NCI-H2107 (cell line): ENCODE results near the gene FOXL1.
A peak's percentile ranks its signal among the peaks of the same experiment; 100 is the strongest.

ENCODE experiments used
- DNase-seq: peaks from one replicate; lab custom pipeline; 2025; lab: John Stamatoyannopoulos, UW

Gene FOXL1

GRCh38 chr16:86549076-86549892, 29.1 kb upstream of the FOXL1 start:
- DNase-seq, result no peak

DNA sequence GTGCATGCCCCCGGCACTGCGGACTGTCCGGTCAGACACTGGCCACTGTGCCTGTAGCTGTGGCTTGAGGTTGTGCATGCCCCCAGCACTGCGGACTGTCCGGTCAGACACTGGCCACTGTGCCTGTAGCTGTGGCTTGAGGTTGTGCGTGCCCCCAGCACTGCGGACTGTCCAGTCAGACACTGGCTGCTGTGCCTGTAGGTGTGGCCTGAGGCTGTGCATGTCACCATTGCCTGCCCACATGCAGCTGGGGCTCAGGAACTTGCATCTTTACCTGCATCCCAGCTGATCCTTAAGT, 28.5 kb upstream of the FOXL1 start:
- no peak for DNase-seq

GRCh38 chr16:86550281-86550680, 28.1 kb upstream of the FOXL1 start:
- DNase-seq, result no peak

DNA sequence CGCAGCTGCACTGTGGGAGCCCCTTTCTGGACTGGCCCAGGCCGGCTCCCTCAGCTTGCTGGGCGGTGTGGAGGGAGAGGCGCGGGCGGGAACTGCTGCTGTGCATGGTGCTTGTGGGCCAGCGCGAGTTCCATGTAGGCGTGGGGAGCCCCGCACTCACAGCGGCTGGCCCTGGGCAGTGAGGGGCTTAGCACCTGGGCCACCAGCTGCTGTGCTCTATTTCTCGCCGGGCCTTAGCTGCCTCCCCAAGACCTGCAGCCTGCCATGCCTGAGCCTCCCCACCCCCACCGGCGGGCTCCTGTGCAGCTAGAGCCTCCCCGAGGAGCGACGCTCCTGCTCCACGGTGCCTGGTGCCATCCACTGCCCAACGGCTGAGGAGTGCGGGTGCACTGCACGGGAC, 25.0 kb upstream of the FOXL1 start:
- no peak for DNase-seq

DNA sequence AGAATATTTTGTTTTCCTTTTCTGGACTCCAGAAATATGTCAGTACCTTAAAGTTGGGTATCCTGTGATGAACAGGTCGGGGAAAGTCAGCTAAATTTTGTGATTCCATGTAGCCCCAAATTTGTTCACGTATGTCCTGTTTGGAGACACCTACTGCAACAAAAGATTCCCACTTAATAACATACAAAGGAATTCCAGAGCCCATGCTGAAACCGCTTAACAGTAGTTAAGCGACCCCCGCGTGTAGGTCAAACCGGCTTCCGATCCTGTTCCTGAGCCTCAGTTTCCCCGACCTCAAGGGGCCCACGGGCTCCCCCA, 23.8 kb upstream of the FOXL1 start:
- no peak for DNase-seq

DNA sequence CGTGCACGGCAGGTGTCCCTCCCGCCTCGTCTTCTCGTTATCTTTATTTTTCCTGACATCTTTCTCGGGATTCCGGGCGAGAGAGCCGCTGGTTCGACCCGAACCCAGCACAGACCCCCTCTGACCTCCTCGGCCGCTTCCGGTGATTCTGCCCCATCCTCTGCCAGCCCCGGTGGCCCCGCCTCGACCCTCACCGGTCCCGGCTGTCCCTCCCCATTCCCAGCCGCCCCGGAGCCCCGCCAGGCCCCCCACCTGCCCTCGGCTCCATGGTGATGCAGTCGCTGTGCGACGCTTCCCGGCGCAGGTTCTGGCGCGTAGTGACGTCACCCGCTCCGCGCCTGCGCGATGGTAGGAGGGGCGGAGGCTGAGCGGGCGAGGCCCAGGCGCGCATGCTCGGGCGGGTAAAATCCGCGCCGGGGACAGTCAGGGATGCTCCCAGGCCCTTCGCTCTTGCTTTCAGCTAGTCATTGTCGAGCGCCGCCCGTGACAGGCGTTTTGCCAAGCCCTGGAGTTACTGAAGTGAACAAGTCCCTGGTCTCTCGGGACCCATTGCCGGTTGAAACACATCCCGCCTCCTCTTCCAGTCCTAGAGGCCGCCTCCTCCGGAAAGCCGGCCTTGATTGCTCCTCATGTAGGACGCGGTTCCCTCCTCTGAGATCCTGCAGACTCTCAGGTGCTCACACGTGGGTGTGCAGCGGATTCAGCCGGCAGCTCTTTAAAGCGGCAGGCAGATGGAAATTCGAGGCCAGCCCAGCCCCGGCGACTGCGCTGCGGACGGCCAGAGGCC, 23.2 kb upstream of the FOXL1 start, which contains the start of gene MTHFSD:
TSS of gene MTHFSD (minus strand) at position 319 of the 787 bp plus-strand sequence. CDS start at position 268, 51 bp downstream.
- peak; percentile 75 for DNase-seq

GRCh38 chr16:86555704-86556075, 22.7 kb upstream of the FOXL1 start:
- no peak for DNase-seq

DNA sequence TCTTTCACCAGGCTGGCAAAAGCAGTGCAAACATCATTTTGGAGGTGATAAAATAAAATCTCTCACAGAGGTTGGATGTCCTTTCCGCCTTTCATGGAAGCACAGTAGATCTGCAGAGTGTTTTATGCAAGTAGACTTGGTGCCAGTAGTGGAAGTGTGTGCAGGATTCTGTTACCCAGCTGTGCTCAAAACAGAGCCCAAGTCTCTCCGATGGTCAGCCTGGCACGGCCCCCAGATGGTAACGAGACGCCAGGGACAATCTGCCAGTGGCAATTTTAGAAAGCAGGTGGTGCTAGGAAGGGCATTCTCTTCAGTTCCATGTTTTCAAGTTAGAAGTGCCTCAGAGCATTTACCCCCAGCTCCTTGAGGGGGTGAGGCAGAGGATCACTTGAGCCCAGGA, 21.8 kb upstream of the FOXL1 start:
- no peak for DNase-seq

DNA sequence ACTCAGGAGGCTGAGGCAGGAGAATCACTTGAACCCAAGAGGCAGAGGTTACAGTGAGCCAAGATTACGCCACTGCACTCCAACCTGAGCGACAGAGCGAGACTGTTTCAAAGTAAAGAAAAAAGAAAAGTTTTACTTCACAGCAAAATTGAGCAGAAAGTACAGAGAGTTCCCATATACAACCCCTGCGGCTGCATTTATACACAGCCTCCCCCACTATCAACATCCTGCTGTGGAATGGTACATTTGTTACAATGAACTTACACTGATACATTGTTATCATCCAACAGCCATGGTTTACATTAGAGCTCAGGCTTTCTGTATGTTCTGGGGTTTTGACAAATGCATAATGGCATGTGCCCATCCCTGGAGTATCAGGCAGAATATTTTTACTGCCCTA, 20.8 kb upstream of the FOXL1 start:
- no peak for DNase-seq

GRCh38 chr16:86558355-86559193, 19.8 kb upstream of the FOXL1 start:
- DNase-seq, result no peak

GRCh38 chr16:86559802-86560305, 18.5 kb upstream of the FOXL1 start:
- no peak for DNase-seq

DNA sequence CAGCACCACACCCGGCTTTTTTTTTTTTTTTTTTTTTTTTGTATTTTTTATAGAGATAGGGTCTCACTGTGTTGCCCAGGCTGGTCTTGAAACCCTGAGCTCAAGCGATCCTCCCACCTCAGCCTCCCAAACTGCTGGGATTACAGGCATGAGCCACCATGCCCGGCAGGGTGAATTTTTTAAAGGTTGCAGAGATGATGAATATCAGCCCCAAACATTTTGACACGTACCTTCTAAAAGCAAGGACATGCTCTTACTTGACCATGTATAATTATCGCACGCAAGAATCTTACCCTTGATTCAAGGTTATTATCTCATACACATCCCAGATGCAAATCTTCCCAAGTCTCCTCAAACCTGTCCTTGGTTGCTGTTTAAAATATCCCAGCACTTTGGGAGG, 16.0 kb upstream of the FOXL1 start:
- no peak for DNase-seq

- peak; percentile 79 for DNase-seq
These were observed 14.6 kb upstream of the FOXL1 start for GRCh38 chr16:86563469-86564345.

DNA sequence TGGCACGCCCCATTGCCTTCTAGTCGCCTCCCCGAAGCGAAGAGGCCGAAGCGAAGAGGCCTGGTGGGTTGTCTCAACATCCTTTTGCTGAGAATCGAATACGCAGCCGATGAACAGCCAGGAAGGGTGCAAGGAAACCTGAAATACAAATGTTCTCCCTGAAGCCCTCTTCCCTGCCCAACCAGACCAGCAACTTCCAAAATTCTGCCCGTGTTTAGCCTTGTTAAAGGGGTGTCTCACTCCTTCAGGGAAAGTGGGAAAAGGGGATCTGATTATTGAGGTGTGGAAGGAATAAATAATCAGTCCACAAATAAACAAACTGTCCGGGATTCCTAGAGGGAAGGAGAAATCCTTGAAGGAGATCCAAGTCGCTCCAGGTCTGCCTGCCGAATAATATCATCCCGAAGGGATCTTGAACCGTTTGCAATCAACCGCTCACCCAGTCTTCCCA, 13.1 kb upstream of the FOXL1 start:
- DNase-seq, result no peak

DNA sequence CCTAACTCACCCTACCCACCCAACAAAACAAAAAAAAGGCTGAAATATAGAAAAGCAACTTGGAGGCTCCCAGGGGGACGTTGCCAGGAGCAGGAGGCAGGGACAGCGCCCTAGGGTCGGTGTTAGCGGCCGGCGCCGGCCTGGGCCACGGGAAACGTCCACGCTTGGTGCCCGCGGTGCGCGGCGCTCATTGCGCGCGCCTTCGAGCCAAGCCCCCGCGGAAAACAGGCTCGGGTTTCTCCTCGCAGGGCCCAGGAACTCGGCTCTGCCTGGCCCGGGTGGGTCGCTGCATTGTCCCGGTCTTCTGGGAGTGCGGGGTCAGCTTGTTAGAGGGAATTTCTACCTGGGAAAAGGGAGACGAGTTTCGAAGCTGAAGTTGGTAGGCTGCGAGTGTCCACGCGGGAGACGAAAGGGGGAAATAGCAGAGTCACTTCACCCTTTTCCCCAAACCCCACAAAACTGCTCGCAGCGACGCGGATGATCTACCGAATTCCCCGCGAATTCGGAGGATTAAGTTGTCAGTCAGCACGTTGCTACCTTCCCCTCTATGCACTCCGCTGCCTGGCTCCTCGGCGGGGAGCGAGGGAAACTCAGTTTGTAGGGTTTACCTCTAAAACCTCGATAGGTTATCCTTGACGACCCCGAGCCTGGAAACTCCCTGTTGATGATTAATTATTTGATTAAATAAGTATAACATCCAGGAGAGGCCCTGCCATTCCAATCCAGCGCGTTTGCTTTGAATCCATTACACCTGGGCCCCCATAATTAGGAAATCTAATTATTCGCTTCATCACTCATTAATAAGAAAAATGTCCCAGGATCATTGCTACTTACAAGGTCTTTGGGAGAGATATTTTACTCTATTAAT, 12.5 kb upstream of the FOXL1 start:
- no peak for DNase-seq

GRCh38 chr16:86566601-86566965, 11.8 kb upstream of the FOXL1 start, which contains the start of gene FOXC2:
Gene FOXC2, plus strand, starts transcription at chr16:86566829. Its CDS starts 507 bp downstream, at chr16:86567336.
- no peak for DNase-seq

GRCh38 chr16:86566966-86567700, 11.2 kb upstream of the FOXL1 start:
- no peak for DNase-seq

- no peak for DNase-seq
These were observed 10.4 kb upstream of the FOXL1 start for GRCh38 chr16:86567701-86568581.
